HG03108 (cell line): ENCODE measurements around the gene C4BPA.

ENCODE experiments used
- ATAC-seq: cut with Tn5 transposase; IDR thresholded peaks from one replicate; pipeline ENCODE4 v1.9.1; 2021; ENCODE audit warnings: moderate library complexity; ENCODE audit not compliant: unreplicated experiment

C4BPA gene

GRCh38 chr1:207179036-207179435 lies 75.0 kb downstream of the C4BPA start:
- ATAC-seq, result no peak

- ATAC-seq, result no peak
Measured at GRCh38 chr1:207181847-207182246, 77.8 kb downstream of the C4BPA start.

GRCh38 chr1:207186503-207186902 lies 82.5 kb downstream of the C4BPA start:
- ATAC-seq, result no peak

- no peak for ATAC-seq
Measured at GRCh38 chr1:207188901-207189300, 84.9 kb downstream of the C4BPA start.

GRCh38 chr1:207191061-207191460 lies 87.0 kb downstream of the C4BPA start:
- no peak for ATAC-seq

GRCh38 chr1:207191776-207192175 lies 87.7 kb downstream of the C4BPA start:
- ATAC-seq, result no peak

- ATAC-seq, result no peak
Measured at GRCh38 chr1:207194197-207194596, 90.2 kb downstream of the C4BPA start.
